ENCODE measurements around the gene CAB39L. TPM values are rescaled to one million over a fixed set of nuclear protein-coding genes. Genes with fewer than 3 reads are reported as not detected.
"Not testable (repeated sequence)": the region's sequence is repeated elsewhere in the genome, so short reads cannot be mapped to it uniquely, and the experiment has no call there.

CAB39L gene
- total RNA-seq, 1 donor, result 3.4 TPM

GRCh38 chr13:49296659-49297058, 147.2 kb downstream of the CAB39L start:
- peaks cover 7% of the 10 kb centered on the region for H3K4me1 ChIP-seq (ENCODE audit: insufficient read depth, low read length)
- H3K9me3 ChIP-seq (ENCODE audit: low read depth, low read length), result no peaks in the 10 kb centered on the region
- H3K27me3 ChIP-seq (ENCODE audit: insufficient read depth, low read length), result no peaks in the 10 kb centered on the region
- H3K4me3 ChIP-seq (ENCODE audit: low read length), result no peak overlapping the region

- H3K9me3 ChIP-seq (ENCODE audit: low read depth, low read length), result no peaks in the 10 kb centered on the region
- H3K4me1 ChIP-seq (ENCODE audit: insufficient read depth, low read length), result no peaks in the 10 kb centered on the region
- no peak overlapping the region for H3K4me3 ChIP-seq (ENCODE audit: low read length)
- no peaks in the 10 kb centered on the region for H3K27me3 ChIP-seq (ENCODE audit: insufficient read depth, low read length)
Observed at GRCh38 chr13:49295244-49295643, 148.6 kb downstream of the CAB39L start.

GRCh38 chr13:49294723-49295122, 149.1 kb downstream of the CAB39L start:
- not testable (repeated sequence) for H3K4me3 ChIP-seq (ENCODE audit: low read length); H3K9me3 ChIP-seq (ENCODE audit: low read depth, low read length); H3K4me1 ChIP-seq (ENCODE audit: insufficient read depth, low read length); H3K27me3 ChIP-seq (ENCODE audit: insufficient read depth, low read length)

- no peak overlapping the region for H3K4me3 ChIP-seq (ENCODE audit: low read length)
- H3K27me3 ChIP-seq (ENCODE audit: insufficient read depth, low read length), result no peaks in the 10 kb centered on the region
- H3K9me3 ChIP-seq (ENCODE audit: low read depth, low read length), result no peaks in the 10 kb centered on the region
- no peaks in the 10 kb centered on the region for H3K4me1 ChIP-seq (ENCODE audit: insufficient read depth, low read length)
Observed at GRCh38 chr13:49292742-49293486, 150.9 kb downstream of the CAB39L start.

GRCh38 chr13:49288458-49288857, 155.4 kb downstream of the CAB39L start:
- Histone ChIP-seq H3K4me1 (ENCODE audit: insufficient read depth, low read length) (no peaks in the 10 kb centered on the region), H3K4me3 (ENCODE audit: low read length) (no peak overlapping the region), H3K27me3 (ENCODE audit: insufficient read depth, low read length) (no peaks in the 10 kb centered on the region), H3K9me3 (ENCODE audit: low read depth, low read length) (no peaks in the 10 kb centered on the region)

GRCh38 chr13:49287995-49288394, 155.9 kb downstream of the CAB39L start:
- H3K4me3 ChIP-seq (ENCODE audit: low read length), result no peak overlapping the region
- H3K27me3 ChIP-seq (ENCODE audit: insufficient read depth, low read length), result no peaks in the 10 kb centered on the region
- H3K4me1 ChIP-seq (ENCODE audit: insufficient read depth, low read length), result no peaks in the 10 kb centered on the region
- H3K9me3 ChIP-seq (ENCODE audit: low read depth, low read length), result no peaks in the 10 kb centered on the region

GRCh38 chr13:49279885-49280284, 164.0 kb downstream of the CAB39L start:
- Histone ChIP-seq H3K4me1 (ENCODE audit: insufficient read depth, low read length) (no peaks in the 10 kb centered on the region), H3K4me3 (ENCODE audit: low read length) (no peak overlapping the region), H3K9me3 (ENCODE audit: low read depth, low read length) (no peaks in the 10 kb centered on the region), H3K27me3 (ENCODE audit: insufficient read depth, low read length) (no peaks in the 10 kb centered on the region)

GRCh38 chr13:49279112-49279511, 164.8 kb downstream of the CAB39L start:
- H3K4me1 ChIP-seq (ENCODE audit: insufficient read depth, low read length), result no peaks in the 10 kb centered on the region
- no peaks in the 10 kb centered on the region for H3K9me3 ChIP-seq (ENCODE audit: low read depth, low read length)
- H3K27me3 ChIP-seq (ENCODE audit: insufficient read depth, low read length), result no peaks in the 10 kb centered on the region
- no peak overlapping the region for H3K4me3 ChIP-seq (ENCODE audit: low read length)

GRCh38 chr13:49278211-49278610, 165.7 kb downstream of the CAB39L start:
- no peaks in the 10 kb centered on the region for H3K4me1 ChIP-seq (ENCODE audit: insufficient read depth, low read length)
- no peak overlapping the region for H3K4me3 ChIP-seq (ENCODE audit: low read length)
- H3K9me3 ChIP-seq (ENCODE audit: low read depth, low read length), result no peaks in the 10 kb centered on the region
- no peaks in the 10 kb centered on the region for H3K27me3 ChIP-seq (ENCODE audit: insufficient read depth, low read length)

GRCh38 chr13:49272296-49272695, 171.6 kb downstream of the CAB39L start:
- Histone ChIP-seq H3K4me1 (ENCODE audit: insufficient read depth, low read length) (no peaks in the 10 kb centered on the region), H3K4me3 (ENCODE audit: low read length) (no peak overlapping the region), H3K27me3 (ENCODE audit: insufficient read depth, low read length) (no peaks in the 10 kb centered on the region), H3K9me3 (ENCODE audit: low read depth, low read length) (no peaks in the 10 kb centered on the region)

GRCh38 chr13:49271264-49271663, 172.6 kb downstream of the CAB39L start:
- H3K27me3 ChIP-seq (ENCODE audit: insufficient read depth, low read length), result no peaks in the 10 kb centered on the region
- H3K4me1 ChIP-seq (ENCODE audit: insufficient read depth, low read length), result no peaks in the 10 kb centered on the region
- H3K4me3 ChIP-seq (ENCODE audit: low read length), result no peak overlapping the region
- no peaks in the 10 kb centered on the region for H3K9me3 ChIP-seq (ENCODE audit: low read depth, low read length)

- H3K4me3 ChIP-seq (ENCODE audit: low read length), result no peak overlapping the region
- no peaks in the 10 kb centered on the region for H3K4me1 ChIP-seq (ENCODE audit: insufficient read depth, low read length)
- H3K9me3 ChIP-seq (ENCODE audit: low read depth, low read length), result no peaks in the 10 kb centered on the region
- H3K27me3 ChIP-seq (ENCODE audit: insufficient read depth, low read length), result no peaks in the 10 kb centered on the region
Observed at GRCh38 chr13:49265822-49266221, 178.0 kb downstream of the CAB39L start.

- Histone ChIP-seq H3K27me3 (ENCODE audit: insufficient read depth, low read length) (no peaks in the 10 kb centered on the region), H3K4me1 (ENCODE audit: insufficient read depth, low read length) (peaks cover 6% of the 10 kb centered on the region), H3K4me3 (ENCODE audit: low read length) (no peak overlapping the region)
Observed at GRCh38 chr13:49262634-49263033, 181.2 kb downstream of the CAB39L start.

GRCh38 chr13:49259586-49259985, 184.3 kb downstream of the CAB39L start:
- H3K4me1 ChIP-seq (ENCODE audit: insufficient read depth, low read length), result peaks cover 10% of the 10 kb centered on the region
- no peaks in the 10 kb centered on the region for H3K27me3 ChIP-seq (ENCODE audit: insufficient read depth, low read length)
- no peaks in the 10 kb centered on the region for H3K9me3 ChIP-seq (ENCODE audit: low read depth, low read length)
- H3K4me3 ChIP-seq (ENCODE audit: low read length), result no peak overlapping the region

More at GRCh38 chr13:49262634-49263033, 181.2 kb downstream of the CAB39L start:
- H3K9me3 ChIP-seq (ENCODE audit: low read depth, low read length), result no peaks in the 10 kb centered on the region
